GM21526 (cell line): ENCODE data around the gene PEX13.
A peak's percentile ranks its signal among the peaks of the same experiment; 100 is the strongest.
"Not testable (repeated sequence)": the region's sequence is repeated elsewhere in the genome, so short reads cannot be mapped to it uniquely, and the experiment has no call there.

Experiments used
- ATAC-seq: cut with Tn5 transposase; IDR thresholded peaks from one replicate; pipeline ENCODE4 v1.9.1; 2021; ENCODE audit warnings: moderate library complexity; ENCODE audit not compliant: unreplicated experiment, low FRiP score

The PEX13 gene

DNA sequence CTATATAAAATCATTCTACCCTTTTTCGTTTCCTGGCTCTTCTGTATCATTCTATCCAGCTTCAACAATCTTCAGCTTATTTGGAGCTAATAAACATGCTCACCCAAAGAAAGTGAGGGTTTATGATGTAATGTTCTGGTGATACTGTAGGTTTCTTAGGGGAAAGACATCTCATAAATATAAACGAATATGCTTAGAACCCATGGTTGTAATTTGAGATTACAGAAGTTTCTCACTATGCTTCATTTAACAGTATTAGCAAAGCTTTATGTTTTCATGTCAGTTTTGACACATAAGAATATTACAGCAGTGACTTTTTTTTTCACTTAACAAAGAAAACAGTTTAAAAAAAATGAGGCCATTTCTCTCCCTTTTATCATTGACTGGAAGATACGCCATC lies 11.8 kb upstream of the PEX13 start:
- no peak for ATAC-seq

DNA sequence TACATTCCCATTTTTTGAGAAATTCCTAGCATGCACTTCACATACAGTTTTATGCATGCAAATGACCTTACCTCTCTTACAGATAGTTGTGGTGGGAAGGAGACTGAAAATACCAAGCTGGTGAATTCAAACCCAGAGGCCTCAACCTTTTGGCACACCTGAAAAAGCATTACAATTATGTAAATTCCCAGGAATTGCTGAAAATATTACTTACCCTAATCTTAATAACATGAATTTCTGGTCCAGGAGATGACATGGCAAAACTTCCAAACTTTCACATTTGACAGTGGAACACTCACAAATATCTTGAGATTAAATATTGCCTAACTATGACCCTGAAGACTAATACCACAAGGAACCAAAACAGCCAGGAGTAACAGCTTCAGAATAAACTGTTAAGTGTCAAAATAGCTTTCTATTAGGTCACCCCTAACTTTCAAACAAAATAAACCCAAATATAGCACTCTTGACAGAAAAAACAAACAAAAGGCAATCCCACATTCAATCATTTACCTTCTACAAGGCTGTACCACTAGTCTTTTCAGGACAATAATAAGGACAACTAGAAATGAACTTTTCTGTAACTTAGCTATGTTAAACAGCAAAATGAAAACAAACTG lies 10.9 kb upstream of the PEX13 start:
- no peak for ATAC-seq

GRCh38 chr2:61009355-61009754 lies 8.2 kb upstream of the PEX13 start:
- ATAC-seq = no peak

GRCh38 chr2:61011678-61012077 lies 5.8 kb upstream of the PEX13 start:
- no peak for ATAC-seq

DNA sequence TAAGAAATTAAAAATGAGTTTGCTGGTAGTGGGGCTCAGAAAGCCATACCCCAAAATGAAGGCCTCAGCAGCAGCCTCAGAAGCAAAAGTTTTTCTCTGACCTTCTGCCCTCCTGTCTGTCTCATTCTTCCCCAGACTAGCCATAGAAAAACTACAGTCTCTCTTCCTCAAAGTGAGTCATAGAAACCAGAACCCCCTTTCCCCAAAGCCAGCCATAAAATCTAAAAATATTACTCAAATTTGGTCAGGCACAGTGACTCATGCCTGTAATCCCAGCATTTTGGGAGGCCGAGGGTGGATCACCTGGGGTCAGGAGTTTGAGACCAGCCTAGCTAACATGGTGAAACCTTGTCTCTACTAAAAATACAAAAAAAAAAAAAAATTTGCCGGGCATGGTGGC lies 5.2 kb upstream of the PEX13 start:
- not testable (repeated sequence) for ATAC-seq

- no peak for ATAC-seq
Observed at GRCh38 chr2:61013382-61013781, 4.1 kb upstream of the PEX13 start.

DNA sequence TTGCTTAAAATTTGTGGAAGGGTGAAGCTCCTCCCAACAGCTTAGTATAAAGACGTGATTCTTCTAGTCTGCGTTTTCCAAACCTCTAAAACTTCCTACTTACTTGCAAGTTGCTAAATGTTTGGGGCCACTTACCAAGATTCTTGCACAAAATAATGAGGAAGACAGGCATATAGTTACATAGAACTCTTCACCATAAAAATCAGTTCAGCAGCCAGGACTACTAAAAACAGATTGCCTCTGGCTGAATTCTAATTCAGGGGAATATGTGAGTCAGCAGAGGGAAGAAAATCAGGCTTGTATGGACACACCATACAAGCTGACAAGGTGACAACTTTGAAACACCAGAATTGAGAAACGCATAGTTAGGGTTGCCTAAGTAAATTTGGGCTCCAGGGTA lies 2.8 kb upstream of the PEX13 start:
- ATAC-seq = no peak

DNA sequence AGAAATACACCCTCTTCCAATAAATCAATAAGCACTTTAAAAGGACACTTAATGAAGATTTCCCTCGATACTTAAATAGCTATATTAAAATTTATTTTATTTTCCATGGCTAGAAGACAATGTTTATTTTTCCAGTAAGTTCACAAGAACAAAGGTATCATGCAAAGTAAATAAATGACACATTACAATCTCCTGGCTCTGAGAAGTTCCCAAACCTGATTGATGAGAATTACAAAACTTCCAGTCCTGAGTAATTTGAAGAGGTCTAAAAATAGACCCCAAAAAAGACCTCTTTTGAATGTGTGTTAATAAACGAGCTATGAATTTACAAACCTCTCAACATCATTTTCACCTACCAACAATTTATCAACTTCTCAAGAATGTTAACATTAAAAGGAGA lies 1.5 kb upstream of the PEX13 start:
- ATAC-seq = no peak

DNA sequence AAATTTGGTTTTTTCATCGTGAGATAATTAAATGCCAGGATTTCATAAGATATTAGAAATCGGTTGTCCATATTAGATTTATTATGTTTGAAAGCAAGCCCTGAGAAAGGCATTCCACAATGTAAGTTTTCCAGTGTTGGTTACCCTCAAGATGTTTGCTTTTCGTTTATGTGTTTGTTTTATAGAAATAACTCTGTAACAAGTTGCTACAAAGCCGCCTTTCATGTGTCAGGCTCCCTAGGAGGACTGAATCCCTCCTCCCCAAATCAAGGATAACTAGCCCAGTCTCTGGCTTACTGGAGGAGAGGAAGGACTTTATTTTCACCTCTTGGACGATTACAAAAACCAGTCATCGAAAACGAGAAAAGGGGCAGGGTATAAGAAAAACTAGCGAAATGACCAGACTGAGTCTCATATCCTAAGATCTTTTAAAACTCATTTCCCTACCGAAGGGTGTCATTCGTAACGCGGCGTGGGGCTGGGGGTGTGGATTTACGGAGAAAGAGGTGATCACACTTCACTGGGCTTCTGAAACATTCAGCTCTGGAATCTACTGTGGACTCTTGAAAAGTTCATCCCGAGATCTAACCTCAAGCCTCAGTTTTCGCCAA lies 1.0 kb upstream of the PEX13 start:
- peak; percentile 27 for ATAC-seq

GRCh38 chr2:61017003-61017555 lies 441 bp upstream of the PEX13 start:
- ATAC-seq = peak; percentile 58

DNA sequence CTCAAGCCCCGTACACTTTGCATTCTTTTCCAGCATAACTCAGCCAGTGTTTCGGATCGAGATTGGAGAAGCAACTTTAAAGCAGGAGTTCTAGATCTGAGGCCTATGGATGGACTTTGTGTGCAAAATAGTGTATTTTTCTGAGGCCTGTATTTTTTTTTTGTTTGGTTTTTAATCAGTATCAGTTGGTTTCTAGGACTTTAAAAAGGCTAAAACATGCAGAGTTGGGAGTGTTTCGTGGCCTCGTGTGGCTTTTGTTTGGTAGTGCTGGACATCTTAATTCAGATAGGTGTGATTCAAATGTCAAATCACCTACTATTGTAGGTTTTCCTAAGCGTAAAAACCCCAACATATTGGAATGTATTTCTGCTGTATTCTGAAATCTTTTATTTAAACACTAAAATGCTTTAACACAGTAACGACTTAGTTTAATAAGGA lies 817 bp downstream of the PEX13 start:
- peak; percentile 5 for ATAC-seq

GRCh38 chr2:61018798-61019197 lies 1.3 kb downstream of the PEX13 start:
- ATAC-seq = no peak

DNA sequence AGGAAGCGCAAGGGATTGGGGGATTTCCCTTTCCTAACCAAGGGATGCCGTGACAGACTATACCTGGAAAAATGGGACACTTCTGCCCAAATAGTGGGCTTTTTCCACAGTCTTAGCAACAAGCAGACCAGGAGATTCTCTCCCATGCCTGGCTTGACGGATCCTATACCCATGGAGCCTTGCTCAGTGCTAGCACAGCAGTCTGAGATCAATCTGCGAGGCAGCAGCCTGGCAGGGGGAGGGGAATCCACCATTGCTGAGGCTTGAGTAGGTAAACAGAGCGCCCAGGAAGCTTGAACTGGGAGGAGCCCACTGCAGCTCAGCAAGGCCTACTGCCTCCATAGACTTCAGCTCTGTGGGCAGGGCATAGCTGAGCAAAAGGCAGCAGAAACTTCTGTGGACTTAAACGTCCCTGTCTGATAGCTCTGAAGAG lies 3.7 kb downstream of the PEX13 start:
- no peak for ATAC-seq

GRCh38 chr2:61023670-61024069 lies 6.2 kb downstream of the PEX13 start:
- no peak for ATAC-seq

DNA sequence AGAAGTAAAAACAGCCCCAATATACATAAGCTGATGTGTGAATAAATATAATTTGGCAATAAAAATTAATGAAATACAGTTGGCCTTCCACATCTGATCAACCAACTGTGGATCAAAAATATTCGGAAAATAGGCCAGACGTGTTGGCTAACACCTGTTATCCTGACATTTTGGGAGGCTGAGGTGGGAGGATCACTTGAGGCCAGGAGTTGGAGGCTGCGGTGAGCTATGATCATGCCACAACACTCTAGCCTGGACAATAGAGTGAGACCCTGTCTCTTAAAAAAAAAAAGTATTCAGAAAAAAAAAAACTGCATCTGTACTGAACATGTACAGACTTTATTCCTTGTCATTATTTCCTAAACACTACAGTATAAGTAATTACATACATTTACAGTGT lies 12.0 kb downstream of the PEX13 start:
- no peak for ATAC-seq

GRCh38 chr2:61034592-61034991 lies 17.1 kb downstream of the PEX13 start:
- not testable (repeated sequence) for ATAC-seq

- ATAC-seq = not testable (repeated sequence)
Observed at GRCh38 chr2:61036643-61037042, 19.1 kb downstream of the PEX13 start.

DNA sequence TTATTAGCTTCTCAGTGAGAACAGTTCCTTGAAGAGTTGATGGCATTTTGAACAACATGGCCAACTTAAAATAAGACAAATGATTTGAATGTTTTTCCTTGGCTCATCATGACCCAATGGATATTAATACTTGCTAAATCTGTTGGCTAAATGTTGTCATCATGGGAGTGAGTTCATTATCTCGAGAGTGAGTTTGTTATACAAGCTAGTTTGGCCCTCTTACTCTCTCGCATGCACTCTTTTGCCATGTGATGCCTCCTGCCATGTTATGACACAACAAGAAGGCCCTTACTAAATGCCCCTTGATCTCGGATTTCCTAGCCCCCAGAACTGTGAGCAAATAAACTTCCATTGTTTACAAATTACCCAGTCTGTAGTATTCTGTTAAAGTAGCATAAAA lies 25.3 kb downstream of the PEX13 start:
- ATAC-seq = no peak

- no peak for ATAC-seq
Observed at GRCh38 chr2:61044636-61045035, 27.1 kb downstream of the PEX13 start.

GRCh38 chr2:61045226-61045625 lies 27.7 kb downstream of the PEX13 start:
- no peak for ATAC-seq

GRCh38 chr2:61045999-61046398 lies 28.5 kb downstream of the PEX13 start:
- no peak for ATAC-seq

DNA sequence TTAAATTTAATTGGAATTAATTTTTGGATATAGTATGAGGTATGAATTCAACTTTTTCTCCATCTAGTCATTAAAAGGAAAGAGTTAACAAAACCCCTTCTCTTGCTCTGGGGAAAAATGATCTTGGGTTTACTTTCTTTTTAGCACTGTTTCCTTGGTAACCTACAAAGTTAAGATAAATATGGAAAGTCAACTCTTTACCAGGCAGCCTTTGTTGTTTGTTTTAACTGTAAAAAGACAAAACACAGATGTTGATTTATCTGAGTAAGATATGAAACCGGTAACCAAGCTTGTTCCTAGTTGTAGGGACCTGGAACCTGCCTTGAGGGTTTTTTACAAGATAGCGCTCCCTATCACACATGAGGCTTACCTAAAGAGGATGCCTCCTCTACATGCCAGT lies 38.0 kb downstream of the PEX13 start:
- no peak for ATAC-seq
